ENCODE data around the gene LETM1.

Gene LETM1

DNA sequence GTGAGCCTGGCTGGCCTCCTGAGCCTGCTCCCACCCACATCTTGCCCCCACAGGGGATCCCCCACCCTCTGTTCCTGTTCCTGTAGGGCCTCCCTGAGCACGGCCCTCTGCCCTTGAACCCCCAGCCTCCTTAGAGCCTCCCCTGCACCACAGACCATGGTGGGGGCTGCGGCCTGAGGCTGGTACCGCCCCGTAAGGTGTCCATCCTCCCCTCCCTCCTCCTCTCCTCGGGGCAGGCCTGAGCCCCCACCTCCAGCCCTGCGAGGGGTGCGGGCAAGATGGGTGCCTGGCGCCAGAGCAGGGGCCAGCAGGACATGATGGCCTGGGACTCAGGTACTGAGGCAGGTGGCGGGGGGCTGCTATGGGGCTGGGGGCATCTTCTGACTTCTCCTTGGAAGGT lies 91.3 kb downstream of the LETM1 start:
- no peak for ATAC-seq

DNA sequence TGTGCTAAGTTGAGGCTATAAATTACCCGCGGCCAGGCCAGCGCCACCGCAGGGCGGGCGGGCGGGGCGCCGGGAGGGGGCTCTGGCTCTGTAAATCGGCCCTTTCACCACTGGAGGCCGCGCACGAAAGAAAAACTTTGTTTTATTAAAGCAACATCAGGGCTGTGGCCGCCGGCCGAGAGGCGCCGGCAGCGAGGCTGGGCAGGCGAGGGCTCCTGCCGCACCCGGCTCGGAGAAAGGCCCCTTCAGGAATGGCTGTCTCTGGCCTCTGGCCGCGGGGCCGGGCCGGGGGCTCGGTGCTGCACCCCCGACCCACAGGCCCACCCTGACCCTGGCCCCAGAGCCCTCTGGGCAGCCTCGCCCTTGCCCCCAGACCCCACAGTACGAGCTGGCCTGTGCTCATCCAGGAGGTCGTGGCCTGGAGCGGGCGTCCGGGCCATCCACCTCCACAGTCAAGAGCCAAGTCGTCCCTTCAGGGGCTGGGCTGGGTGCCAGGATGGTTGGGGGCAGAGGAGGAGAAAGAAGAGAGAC lies 92.3 kb downstream of the LETM1 start:
- TF ChIP-seq ZNF565 (CRISPR knock-in tag; conservative IDR thresholded peaks at IDR 0.05; ENCODE audit: low read depth): no peak
- TF ChIP-seq CREB5 (CRISPR knock-in tag; IDR thresholded peaks at IDR 0.05; ENCODE audit: low read depth): no peak
- no peak for TF ChIP-seq SNAI2 (CRISPR knock-in tag; IDR thresholded peaks at IDR 0.05)
- TF ChIP-seq GLIS3 (CRISPR knock-in tag; IDR thresholded peaks at IDR 0.05): no peak
- TF ChIP-seq PPARA (CRISPR knock-in tag; IDR thresholded peaks at IDR 0.05; ENCODE audit: borderline replicate concordance): no peak
- TF ChIP-seq ZNF70 (CRISPR knock-in tag; IDR thresholded peaks at IDR 0.05): no peak
- TF ChIP-seq RARB (CRISPR knock-in tag; IDR thresholded peaks at IDR 0.05): no peak
- TF ChIP-seq ARNTL (CRISPR knock-in tag; IDR thresholded peaks at IDR 0.05; ENCODE audit: borderline replicate concordance, low read depth): no peak
- no peak for TF ChIP-seq TSHZ2 (CRISPR knock-in tag; IDR thresholded peaks at IDR 0.05)
- TF ChIP-seq, protein P1, sequence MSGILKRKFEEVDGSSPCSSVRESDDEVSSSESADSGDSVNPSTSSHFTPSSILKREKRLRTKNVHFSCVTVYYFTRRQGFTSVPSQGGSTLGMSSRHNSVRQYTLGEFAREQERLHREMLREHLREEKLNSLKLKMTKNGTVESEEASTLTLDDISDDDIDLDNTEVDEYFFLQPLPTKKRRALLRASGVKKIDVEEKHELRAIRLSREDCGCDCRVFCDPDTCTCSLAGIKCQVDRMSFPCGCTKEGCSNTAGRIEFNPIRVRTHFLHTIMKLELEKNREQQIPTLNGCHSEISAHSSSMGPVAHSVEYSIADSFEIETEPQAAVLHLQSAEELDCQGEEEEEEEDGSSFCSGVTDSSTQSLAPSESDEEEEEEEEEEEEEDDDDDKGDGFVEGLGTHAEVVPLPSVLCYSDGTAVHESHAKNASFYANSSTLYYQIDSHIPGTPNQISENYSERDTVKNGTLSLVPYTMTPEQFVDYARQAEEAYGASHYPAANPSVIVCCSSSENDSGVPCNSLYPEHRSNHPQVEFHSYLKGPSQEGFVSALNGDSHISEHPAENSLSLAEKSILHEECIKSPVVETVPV (CRISPR knock-in tag; IDR thresholded peaks at IDR 0.05): no peak
- TF ChIP-seq ZC3H10 (CRISPR knock-in tag; IDR thresholded peaks at IDR 0.05): no peak
- no peak for TF ChIP-seq ISL1 (CRISPR knock-in tag; IDR thresholded peaks at IDR 0.05)
- TF ChIP-seq BACH2 (CRISPR knock-in tag; IDR thresholded peaks at IDR 0.05; ENCODE audit: borderline replicate concordance): no peak
- no peak for TF ChIP-seq OSR1 (CRISPR knock-in tag; IDR thresholded peaks at IDR 0.05)
- no peak for ATAC-seq

More for the DNA sequence above, 91.3 kb downstream of the LETM1 start:
- no peak for TF ChIP-seq CSDC2 (CRISPR knock-in tag; IDR thresholded peaks at IDR 0.05)
- TF ChIP-seq OSR1 (CRISPR knock-in tag; IDR thresholded peaks at IDR 0.05): no peak
- TF ChIP-seq, protein P2, sequence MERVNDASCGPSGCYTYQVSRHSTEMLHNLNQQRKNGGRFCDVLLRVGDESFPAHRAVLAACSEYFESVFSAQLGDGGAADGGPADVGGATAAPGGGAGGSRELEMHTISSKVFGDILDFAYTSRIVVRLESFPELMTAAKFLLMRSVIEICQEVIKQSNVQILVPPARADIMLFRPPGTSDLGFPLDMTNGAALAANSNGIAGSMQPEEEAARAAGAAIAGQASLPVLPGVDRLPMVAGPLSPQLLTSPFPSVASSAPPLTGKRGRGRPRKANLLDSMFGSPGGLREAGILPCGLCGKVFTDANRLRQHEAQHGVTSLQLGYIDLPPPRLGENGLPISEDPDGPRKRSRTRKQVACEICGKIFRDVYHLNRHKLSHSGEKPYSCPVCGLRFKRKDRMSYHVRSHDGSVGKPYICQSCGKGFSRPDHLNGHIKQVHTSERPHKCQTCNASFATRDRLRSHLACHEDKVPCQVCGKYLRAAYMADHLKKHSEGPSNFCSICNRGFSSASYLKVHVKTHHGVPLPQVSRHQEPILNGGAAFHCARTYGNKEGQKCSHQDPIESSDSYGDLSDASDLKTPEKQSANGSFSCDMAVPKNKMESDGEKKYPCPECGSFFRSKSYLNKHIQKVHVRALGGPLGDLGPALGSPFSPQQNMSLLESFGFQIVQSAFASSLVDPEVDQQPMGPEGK (CRISPR knock-in tag; IDR thresholded peaks at IDR 0.05; ENCODE audit: borderline replicate concordance): no peak
- no peak for TF ChIP-seq ZFP3 (CRISPR knock-in tag; IDR thresholded peaks at IDR 0.05)
- no peak for TF ChIP-seq RARB (CRISPR knock-in tag; IDR thresholded peaks at IDR 0.05)
- TF ChIP-seq ZNF70 (CRISPR knock-in tag; IDR thresholded peaks at IDR 0.05): no peak
- no peak for TF ChIP-seq ARNTL (CRISPR knock-in tag; IDR thresholded peaks at IDR 0.05; ENCODE audit: borderline replicate concordance, low read depth)

DNA sequence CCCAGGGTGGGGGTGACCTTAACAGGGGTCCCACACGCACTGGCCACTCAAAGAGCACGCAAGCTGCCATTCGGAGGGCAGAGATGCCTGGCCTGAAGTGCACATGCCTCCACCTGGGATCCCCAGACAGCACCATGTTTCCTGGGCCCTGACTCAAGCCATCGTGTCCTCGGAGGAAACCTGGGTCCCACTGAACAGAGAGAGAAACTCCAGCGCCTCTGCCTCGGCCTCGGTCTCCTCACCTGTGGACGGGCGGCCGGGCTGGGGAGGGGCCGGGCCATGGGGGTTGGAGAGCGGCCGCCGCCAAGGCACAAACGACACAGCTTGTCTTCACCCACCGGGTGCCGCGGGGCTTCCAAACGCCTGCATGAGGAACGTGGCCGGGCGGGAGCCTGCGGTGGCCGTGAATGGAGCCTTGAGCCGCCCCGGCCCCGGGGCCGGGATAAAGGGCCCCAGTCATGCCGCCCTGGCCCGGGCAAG lies 92.8 kb downstream of the LETM1 start:
- TF ChIP-seq CREB5 (CRISPR knock-in tag; IDR thresholded peaks at IDR 0.05; ENCODE audit: low read depth) (no peak), ZNF565 (CRISPR knock-in tag; conservative IDR thresholded peaks at IDR 0.05; ENCODE audit: low read depth) (no peak), GLIS3 (CRISPR knock-in tag; IDR thresholded peaks at IDR 0.05) (no peak), TSHZ2 (CRISPR knock-in tag; IDR thresholded peaks at IDR 0.05) (no peak), TCF4 (CRISPR knock-in tag; IDR thresholded peaks at IDR 0.05; ENCODE audit: borderline replicate concordance) (no peak), PPARA (CRISPR knock-in tag; IDR thresholded peaks at IDR 0.05; ENCODE audit: borderline replicate concordance) (no peak), ZFP3 (CRISPR knock-in tag; IDR thresholded peaks at IDR 0.05) (no peak), ZNF70 (CRISPR knock-in tag; IDR thresholded peaks at IDR 0.05) (no peak), SNAI2 (CRISPR knock-in tag; IDR thresholded peaks at IDR 0.05) (no peak), POU6F1 (CRISPR knock-in tag; IDR thresholded peaks at IDR 0.05; ENCODE audit: borderline replicate concordance, low read depth) (no peak), ZC3H10 (CRISPR knock-in tag; IDR thresholded peaks at IDR 0.05) (no peak), ZNF8 (CRISPR knock-in tag; IDR thresholded peaks at IDR 0.05) (no peak), BACH2 (CRISPR knock-in tag; IDR thresholded peaks at IDR 0.05; ENCODE audit: borderline replicate concordance) (no peak), CSDC2 (CRISPR knock-in tag; IDR thresholded peaks at IDR 0.05) (no peak), ISL1 (CRISPR knock-in tag; IDR thresholded peaks at IDR 0.05) (no peak)
- TF ChIP-seq, protein P1 (CRISPR knock-in tag; IDR thresholded peaks at IDR 0.05): no peak
- ATAC-seq: no peak

Data from SK-N-SH treated with all-trans-retinoic acid at 6 μM for 48 hours (cell line).